Mononuclear cell (primary cell): Measurements from ENCODE around the gene STK39. TPM values are rescaled to one million over a fixed set of nuclear protein-coding genes. Genes with fewer than 3 reads are reported as not detected.

Source experiments
- H3K27me3 ChIP-seq: 2 replicates; pipeline ENCODE4 v1.6.0; 2011; ENCODE audit warnings: low read length, control low read depth; ENCODE audit not compliant: insufficient read depth
- H3K4me1 ChIP-seq: 2 replicates; pipeline ENCODE4 v1.5.1; 2011; ENCODE audit warnings: mild to moderate bottlenecking, low read length, control low read depth; ENCODE audit not compliant: insufficient read depth
- H3K4me3 ChIP-seq: 2 replicates; pipeline ENCODE4 v1.5.1; 2011; ENCODE audit warnings: mild to moderate bottlenecking, low read length, moderate library complexity
- H3K9me3 ChIP-seq: 2 replicates; pipeline ENCODE4 v1.5.1; 2011; ENCODE audit warnings: low read depth, mild to moderate bottlenecking, control low read depth, low read length
- total RNA-seq: library from RNA; depleted of rRNA; stranded (reverse); fragments of >200 nt; gene quantifications from one replicate; pipeline ENCODE4 v1.2.3, GENCODE V29; 2012

The STK39 gene
- total RNA-seq, 1 donor = 12.6 TPM

GRCh38 chr2:168207851-168208250 is 39.5 kb downstream of the STK39 start:
- peaks cover 37% of the 10 kb centered on the region for H3K4me1 ChIP-seq
- H3K27me3 ChIP-seq = no peaks in the 10 kb centered on the region
- no peaks in the 10 kb centered on the region for H3K9me3 ChIP-seq
- H3K4me3 ChIP-seq = no peak overlapping the region

GRCh38 chr2:168203762-168204693 is 43.4 kb downstream of the STK39 start:
- Histone ChIP-seq H3K4me1 (peaks cover 9% of the 10 kb centered on the region), H3K9me3 (no peaks in the 10 kb centered on the region), H3K4me3 (no peak overlapping the region), H3K27me3 (no peaks in the 10 kb centered on the region)

DNA sequence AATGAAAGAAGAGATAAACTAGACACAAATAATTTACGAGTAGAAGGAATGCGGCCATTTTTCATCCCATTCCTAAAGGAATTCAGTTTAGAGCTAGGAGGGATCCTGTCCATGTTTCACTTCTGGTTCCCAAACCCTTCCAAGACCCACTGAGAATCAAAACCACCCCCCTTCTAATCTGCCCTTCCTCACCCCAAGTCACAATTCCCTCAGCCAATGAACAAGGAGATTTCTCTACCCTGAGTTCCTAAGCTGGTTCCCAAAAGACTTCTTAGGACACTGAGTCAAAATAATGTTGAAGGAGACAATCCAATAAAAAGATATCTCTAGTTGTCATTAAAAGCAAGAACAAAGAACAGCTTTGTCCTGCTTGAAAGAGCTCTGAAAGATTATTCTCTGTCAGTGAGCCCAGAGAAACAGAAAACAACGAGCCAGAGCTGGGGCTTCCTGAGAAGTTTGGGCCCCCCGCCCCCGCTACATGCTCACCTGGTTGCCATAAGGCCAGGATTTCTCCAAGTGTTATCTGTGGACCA is 45.7 kb downstream of the STK39 start:
- Histone ChIP-seq H3K4me1 (no peaks in the 10 kb centered on the region), H3K27me3 (no peaks in the 10 kb centered on the region), H3K4me3 (no peak overlapping the region), H3K9me3 (no peaks in the 10 kb centered on the region)

- no peaks in the 10 kb centered on the region for H3K4me1 ChIP-seq
- H3K9me3 ChIP-seq = no peaks in the 10 kb centered on the region
- no peak overlapping the region for H3K4me3 ChIP-seq
- no peaks in the 10 kb centered on the region for H3K27me3 ChIP-seq
These were observed 46.3 kb downstream of the STK39 start for GRCh38 chr2:168200930-168201583.

GRCh38 chr2:168198476-168199207 is 48.8 kb downstream of the STK39 start:
- H3K4me1 ChIP-seq = peaks cover 17% of the 10 kb centered on the region
- H3K4me3 ChIP-seq = no peak overlapping the region
- no peaks in the 10 kb centered on the region for H3K9me3 ChIP-seq
- no peaks in the 10 kb centered on the region for H3K27me3 ChIP-seq

DNA sequence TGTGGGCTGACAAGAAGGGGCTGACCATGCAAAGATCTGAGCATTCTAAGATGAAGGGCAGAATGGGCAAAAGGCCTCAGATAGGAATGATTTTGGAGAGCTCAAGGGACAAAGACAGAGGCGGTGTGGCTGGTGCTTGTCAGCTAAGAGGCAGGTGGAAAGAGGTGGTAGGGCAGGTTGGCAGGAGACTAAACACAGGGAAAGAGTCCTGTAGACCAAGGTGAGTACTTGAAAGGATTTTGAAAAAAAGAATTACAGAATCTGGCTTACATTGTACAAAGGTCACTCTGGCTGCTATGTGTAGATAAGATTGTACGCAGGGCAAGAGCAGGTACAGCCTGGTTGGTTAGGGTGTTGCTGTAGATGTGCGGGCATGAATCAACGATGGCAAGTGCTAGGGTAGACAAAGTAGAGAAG is 50.6 kb downstream of the STK39 start:
- H3K4me1 ChIP-seq = peaks cover 35% of the 10 kb centered on the region
- no peaks in the 10 kb centered on the region for H3K9me3 ChIP-seq
- no peaks in the 10 kb centered on the region for H3K27me3 ChIP-seq
- no peak overlapping the region for H3K4me3 ChIP-seq

DNA sequence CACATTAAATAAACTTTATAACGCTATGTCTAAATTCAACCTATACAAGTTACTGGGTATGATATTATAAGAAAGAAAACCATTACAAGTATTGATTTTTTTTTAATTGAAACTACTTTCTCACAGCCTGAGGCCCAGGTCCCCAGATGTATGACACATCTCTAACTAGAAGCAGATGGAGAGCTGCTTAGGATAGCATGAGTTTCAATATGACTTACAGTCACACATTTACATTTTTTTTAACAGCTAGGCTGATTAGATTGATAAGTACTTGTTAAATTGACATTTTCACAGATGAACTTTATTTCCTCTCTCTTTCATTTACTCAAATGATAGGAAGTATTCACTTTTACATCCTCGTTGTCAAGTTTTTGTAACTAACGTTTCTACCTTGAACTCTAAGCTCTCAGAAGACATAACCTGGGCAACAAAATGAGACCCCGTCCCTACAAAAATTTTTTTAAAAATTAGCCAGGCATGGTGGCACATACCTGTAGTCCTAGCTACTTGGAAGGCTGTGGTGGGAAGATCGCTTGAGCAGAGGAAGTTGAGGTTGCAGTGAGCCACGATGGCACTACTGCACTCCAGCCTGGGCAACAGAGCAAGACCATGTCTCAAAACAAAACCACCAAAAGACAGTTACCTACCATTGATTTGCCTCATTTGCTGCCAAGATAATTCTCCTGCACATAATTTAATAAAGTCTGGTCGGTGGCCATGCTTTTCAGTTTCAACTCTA is 52.4 kb downstream of the STK39 start:
- Histone ChIP-seq H3K27me3 (no peaks in the 10 kb centered on the region), H3K9me3 (no peaks in the 10 kb centered on the region), H3K4me3 (no peak overlapping the region), H3K4me1 (peaks cover 40% of the 10 kb centered on the region)

- Histone ChIP-seq H3K9me3 (no peaks in the 10 kb centered on the region), H3K4me3 (no peak overlapping the region), H3K4me1 (peaks cover 42% of the 10 kb centered on the region), H3K27me3 (no peaks in the 10 kb centered on the region)
These were observed 54.4 kb downstream of the STK39 start for GRCh38 chr2:168192839-168193616.

GRCh38 chr2:168191955-168192785 is 55.2 kb downstream of the STK39 start:
- H3K27me3 ChIP-seq = no peaks in the 10 kb centered on the region
- no peak overlapping the region for H3K4me3 ChIP-seq
- H3K9me3 ChIP-seq = no peaks in the 10 kb centered on the region
- peaks cover 42% of the 10 kb centered on the region for H3K4me1 ChIP-seq

GRCh38 chr2:168190590-168191336 is 56.6 kb downstream of the STK39 start:
- Histone ChIP-seq H3K9me3 (no peaks in the 10 kb centered on the region), H3K4me3 (no peak overlapping the region), H3K4me1 (peaks cover 48% of the 10 kb centered on the region), H3K27me3 (no peaks in the 10 kb centered on the region)

DNA sequence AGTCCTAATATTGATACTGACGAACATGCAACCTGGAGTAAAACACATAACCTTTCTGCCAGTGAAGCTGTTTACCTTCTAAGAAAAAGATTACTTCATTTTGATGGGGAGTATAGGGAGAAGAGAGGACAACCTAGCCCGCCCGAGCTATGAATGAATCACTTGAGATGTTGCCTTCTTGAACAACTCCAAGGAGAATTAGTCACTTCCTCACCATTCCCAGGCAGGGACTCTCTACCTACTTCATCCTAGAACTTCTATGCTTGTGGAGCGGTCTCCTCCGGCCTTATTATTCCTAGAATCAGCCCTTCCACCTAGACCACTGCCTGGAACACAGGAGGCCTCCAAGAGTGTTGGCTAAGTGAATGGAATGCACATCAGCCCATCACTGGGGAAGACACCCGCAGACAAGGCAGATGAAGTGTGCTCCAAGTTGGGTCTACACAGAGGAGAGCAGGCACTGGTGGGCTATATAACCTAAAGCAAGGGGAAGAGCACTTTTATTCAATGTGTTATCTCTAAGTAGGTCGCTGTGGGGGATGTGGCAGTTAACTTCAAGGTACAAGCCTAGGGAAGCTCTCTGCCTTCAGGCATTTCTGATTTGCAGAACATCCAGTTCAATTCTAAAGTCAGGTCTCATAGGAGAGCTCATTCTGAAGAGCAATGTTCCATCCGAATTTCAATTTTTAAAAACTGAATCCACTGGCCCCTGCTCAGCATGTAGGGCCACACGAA is 57.4 kb downstream of the STK39 start:
- Histone ChIP-seq H3K9me3 (no peaks in the 10 kb centered on the region), H3K27me3 (no peaks in the 10 kb centered on the region), H3K4me3 (no peak overlapping the region), H3K4me1 (peaks cover 45% of the 10 kb centered on the region)

GRCh38 chr2:168188002-168188401 is 59.4 kb downstream of the STK39 start:
- Histone ChIP-seq H3K4me1 (peaks cover 36% of the 10 kb centered on the region), H3K4me3 (no peak overlapping the region), H3K27me3 (no peaks in the 10 kb centered on the region), H3K9me3 (no peaks in the 10 kb centered on the region)
